B cell (primary cell): ENCODE results near the gene FLT1.

Experiments
- EZH2 ChIP-seq: IDR thresholded peaks from 2 replicates; pipeline ENCODE4 v1.6.1; 2012; ENCODE audit warnings: borderline replicate concordance, low read depth, mild to moderate bottlenecking, moderate library complexity, low read length; ENCODE audit not compliant: insufficient read depth, poor library complexity, severe bottlenecking
- TF ChIP-seq, protein P1 (sequence below): fragments of 200-600 bp; IDR thresholded peaks from one replicate; pipeline ENCODE4 v1.8.0; 2022; ENCODE audit warnings: antibody characterized with exemption, mild to moderate bottlenecking

DNA sequence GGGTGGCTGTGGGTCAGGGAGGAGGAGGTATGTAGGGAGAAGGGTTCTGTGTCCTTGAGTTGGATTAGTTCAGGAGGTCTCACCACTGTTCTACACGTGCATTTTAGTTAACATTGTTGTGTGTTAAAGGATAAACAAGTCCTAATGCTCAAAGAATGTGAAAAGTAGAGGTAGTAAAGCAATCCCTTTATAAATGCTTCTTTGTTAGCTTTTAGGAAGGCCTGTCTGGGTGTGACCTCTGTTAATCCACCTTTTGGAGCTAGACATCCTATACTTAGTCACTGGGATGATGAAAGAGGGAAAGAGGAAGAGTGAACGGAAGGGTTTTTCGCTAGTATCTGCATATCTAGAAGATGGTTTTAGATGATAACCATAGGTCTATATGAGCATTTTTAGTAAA lies 42.2 kb upstream of the FLT1 start:
- TF ChIP-seq, protein P1, sequence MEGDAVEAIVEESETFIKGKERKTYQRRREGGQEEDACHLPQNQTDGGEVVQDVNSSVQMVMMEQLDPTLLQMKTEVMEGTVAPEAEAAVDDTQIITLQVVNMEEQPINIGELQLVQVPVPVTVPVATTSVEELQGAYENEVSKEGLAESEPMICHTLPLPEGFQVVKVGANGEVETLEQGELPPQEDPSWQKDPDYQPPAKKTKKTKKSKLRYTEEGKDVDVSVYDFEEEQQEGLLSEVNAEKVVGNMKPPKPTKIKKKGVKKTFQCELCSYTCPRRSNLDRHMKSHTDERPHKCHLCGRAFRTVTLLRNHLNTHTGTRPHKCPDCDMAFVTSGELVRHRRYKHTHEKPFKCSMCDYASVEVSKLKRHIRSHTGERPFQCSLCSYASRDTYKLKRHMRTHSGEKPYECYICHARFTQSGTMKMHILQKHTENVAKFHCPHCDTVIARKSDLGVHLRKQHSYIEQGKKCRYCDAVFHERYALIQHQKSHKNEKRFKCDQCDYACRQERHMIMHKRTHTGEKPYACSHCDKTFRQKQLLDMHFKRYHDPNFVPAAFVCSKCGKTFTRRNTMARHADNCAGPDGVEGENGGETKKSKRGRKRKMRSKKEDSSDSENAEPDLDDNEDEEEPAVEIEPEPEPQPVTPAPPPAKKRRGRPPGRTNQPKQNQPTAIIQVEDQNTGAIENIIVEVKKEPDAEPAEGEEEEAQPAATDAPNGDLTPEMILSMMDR: no peak
- no peak for TF ChIP-seq EZH2
